GM06990 (cell line): Measurements from ENCODE around the gene EVI5L.
"Not testable (repeated sequence)": the region's sequence is repeated elsewhere in the genome, so short reads cannot be mapped to it uniquely, and the experiment has no call there.

Experiments
- DNase-seq: peaks from one replicate; pipeline ENCODE4 v3.0.0-alpha.2; 2011; ENCODE audit not compliant: insufficient read length; ENCODE audit errors: extremely low read depth
- H3K27me3 ChIP-seq: replicated peaks from 2 replicates; pipeline ENCODE4 v1.6.0; 2011; ENCODE audit warnings: low read length; ENCODE audit not compliant: control insufficient read depth, insufficient read depth
- H3K36me3 ChIP-seq: 2 replicates; pipeline ENCODE4 v1.5.1; 2011; ENCODE audit warnings: low read length; ENCODE audit not compliant: control insufficient read depth, insufficient read depth
- H3K4me3 ChIP-seq: replicated peaks from 2 replicates; pipeline ENCODE4 v1.5.1; 2011; ENCODE audit warnings: low read depth, mild to moderate bottlenecking, control low read depth, low read length
- TF ChIP-seq, protein P1 (sequence below): IDR thresholded peaks from 2 replicates; pipeline ENCODE4 v1.5.1; 2011; ENCODE audit warnings: low read length, control low read depth, mild to moderate bottlenecking, inconsistent platforms; ENCODE audit not compliant: insufficient read depth, poor library complexity, severe bottlenecking

The EVI5L gene

DNA sequence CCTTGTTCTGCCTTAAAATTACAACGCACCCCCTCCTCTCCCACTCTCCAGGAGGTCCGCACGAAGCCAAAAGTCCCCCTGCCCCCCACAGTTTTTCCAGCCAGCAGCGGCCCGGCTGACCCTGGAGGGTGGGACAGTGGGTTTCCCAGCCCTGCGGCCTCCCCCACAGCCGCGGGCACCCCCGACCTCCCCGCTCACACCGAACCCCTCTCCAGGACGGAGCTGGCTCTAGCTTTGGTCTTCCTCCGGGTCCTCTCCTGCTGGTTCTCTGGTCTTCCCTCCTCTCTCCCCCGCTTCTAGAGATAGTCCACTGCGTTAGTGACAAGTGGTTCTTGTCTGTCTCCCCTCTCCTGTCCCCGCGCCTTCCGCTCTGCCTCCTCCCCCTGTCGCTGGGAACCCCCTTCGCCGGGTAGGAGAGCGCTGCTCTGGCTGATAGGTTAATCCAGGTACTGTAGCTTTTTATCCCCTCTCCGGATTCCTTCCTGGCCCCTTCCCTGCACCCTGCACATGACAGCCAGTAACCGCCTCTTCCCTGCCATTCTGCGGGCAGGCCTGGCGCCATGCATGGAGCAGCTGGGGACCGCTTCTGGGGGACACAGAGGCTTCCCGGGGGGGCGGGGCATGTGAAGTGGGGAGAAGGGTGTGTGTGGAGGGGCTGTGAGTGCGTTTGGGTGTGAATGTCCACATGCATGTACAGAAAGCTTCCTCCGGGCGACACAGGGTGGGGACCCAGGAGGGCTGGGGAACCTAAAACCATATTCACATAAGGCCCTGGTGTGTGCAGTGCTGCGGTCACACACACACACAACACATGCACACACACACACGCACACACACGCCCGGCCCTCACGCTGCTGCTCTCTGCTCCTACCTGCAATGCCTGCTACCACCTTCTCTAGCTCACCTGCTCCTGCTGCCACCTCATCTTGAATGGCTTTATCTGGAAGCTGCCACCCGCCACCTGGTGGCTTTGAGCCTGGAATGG is 27.0 kb downstream of the EVI5L start:
- DNase-seq: no peak
- TF ChIP-seq, protein P1, sequence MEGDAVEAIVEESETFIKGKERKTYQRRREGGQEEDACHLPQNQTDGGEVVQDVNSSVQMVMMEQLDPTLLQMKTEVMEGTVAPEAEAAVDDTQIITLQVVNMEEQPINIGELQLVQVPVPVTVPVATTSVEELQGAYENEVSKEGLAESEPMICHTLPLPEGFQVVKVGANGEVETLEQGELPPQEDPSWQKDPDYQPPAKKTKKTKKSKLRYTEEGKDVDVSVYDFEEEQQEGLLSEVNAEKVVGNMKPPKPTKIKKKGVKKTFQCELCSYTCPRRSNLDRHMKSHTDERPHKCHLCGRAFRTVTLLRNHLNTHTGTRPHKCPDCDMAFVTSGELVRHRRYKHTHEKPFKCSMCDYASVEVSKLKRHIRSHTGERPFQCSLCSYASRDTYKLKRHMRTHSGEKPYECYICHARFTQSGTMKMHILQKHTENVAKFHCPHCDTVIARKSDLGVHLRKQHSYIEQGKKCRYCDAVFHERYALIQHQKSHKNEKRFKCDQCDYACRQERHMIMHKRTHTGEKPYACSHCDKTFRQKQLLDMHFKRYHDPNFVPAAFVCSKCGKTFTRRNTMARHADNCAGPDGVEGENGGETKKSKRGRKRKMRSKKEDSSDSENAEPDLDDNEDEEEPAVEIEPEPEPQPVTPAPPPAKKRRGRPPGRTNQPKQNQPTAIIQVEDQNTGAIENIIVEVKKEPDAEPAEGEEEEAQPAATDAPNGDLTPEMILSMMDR: no peak
- H3K36me3 ChIP-seq: no peaks in the 10 kb centered on the region
- no peaks in the 10 kb centered on the region for H3K27me3 ChIP-seq
- no peak overlapping the region for H3K4me3 ChIP-seq

DNA sequence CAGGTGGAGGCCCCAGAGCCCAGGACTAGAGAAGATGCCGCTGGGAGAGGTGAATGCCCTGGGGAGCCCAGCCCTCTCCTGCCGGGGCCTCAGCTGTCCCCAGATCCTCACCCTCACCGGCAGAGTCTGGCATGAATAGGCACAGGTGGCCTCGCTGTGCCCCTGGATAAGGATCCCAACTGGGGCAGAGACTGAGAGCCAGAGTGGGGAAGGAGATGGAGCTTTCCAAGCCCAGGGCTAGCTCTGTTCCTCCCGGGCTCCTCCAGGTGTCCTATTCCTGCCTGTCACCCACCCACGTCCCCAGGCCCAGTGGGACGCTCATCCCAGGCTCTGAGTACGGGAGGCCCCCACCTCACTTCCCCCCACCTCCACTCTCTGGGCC is 27.7 kb downstream of the EVI5L start:
- DNase-seq: no peak
- no peaks in the 10 kb centered on the region for H3K27me3 ChIP-seq
- TF ChIP-seq, protein P1: no peak
- no peaks in the 10 kb centered on the region for H3K36me3 ChIP-seq
- H3K4me3 ChIP-seq: no peak overlapping the region

DNA sequence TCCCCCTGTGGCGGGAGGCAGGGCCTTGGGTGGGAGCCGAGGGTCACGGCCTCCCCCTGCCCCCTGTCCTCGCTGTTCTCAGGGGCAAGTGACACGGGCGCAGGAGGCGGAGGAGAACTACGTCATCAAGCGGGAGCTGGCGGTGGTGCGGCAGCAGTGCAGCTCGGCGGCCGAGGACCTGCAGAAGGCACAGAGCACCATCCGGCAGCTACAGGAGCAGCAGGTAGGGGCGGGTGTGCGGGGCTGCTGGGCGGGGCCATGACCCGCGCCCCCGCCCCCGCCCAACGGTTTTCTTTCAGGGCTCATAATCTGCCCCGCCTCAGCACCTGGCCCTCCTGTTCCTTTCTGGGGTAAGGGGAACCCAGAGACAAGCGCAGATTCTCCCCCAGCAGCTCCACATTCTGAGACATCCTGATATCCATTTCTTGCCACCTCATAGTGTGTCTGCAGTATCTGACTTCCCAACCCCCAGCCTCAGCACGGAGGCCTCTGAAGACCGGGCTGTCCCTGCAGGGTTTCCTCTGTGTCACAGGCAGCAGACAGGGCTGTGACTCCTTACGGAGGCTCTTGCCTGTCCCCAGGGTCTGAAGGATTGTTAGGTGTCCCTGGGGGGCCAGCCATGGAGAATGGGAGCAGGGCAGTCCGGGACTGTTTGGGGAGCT is 28.2 kb downstream of the EVI5L start:
- DNase-seq: peak; percentile 56
- Histone ChIP-seq H3K27me3 (no peaks in the 10 kb centered on the region), H3K36me3 (no peaks in the 10 kb centered on the region), H3K4me3 (no peak overlapping the region)
- TF ChIP-seq, protein P1: no peak

DNA sequence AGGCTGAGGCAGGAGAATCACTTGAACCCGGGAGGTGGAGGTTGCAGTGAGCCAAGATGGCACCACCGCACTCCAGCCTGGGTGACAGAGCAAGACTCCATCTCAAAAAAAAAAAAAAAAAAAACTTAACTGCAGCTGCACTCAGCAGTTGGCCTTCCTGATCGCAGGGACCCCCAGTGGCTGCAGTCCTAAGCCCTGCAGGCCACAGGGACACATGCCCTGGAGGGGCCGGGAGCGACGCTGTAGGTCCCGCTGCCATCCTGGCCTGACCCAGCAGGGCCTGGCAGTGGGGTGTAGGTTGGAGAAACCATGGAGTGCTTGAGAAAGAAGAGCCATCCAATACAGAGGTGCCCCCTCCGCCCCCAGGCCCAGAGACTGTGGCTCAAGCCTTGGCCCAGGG is 29.1 kb downstream of the EVI5L start:
- H3K27me3 ChIP-seq, H3K36me3 ChIP-seq, DNase-seq, H3K4me3 ChIP-seq: not testable (repeated sequence)

DNA sequence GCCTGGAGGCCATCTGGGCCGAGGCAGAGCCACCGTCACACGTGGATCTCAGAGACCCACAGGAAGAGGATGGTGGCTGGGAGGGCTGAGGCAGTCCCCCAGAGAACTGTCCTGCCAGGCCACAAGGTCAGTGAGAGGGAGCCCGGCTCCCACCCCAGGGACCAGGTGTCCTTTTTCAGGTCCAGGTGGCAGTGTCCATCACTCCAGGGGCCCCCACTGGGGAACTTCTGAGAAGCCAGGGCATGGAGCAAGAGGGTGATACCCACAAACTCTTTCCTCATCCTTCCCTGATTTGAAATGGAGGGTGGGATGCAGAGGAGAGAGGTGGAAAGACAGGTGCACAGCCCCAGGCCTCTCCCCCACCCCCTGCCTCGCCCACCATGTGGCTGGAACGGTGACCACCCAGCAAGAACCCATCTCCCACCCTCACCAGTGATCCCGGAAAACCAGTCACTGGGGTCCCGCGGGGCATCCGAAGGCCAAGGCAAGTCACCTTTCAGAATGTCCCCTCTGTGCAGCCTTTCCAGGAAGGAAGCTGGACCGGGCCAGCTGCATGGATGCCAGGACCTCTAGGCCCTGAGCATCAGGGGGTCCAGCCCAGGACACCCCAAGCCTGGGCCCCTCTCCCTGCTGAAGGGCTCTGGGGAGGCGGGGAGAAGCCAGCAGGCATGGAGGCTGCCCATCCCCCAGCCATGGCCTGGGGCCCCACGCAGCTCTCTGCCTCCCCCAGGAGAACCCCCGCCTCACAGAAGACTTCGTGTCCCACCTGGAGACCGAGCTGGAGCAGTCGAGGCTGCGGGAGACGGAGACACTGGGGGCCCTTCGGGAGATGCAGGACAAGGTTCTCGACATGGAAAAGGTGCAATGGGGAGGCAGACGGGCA is 30.1 kb downstream of the EVI5L start:
- H3K36me3 ChIP-seq: no peaks in the 10 kb centered on the region; the same call in 1 of the 2 replicates
- DNase-seq: no peak
- H3K4me3 ChIP-seq: no peak overlapping the region
- no peaks in the 10 kb centered on the region for H3K27me3 ChIP-seq
- TF ChIP-seq, protein P1: no peak
